Skeletal muscle tissue (tissue), 4 donors: ENCODE results near the gene SLC5A3. TPM values are rescaled to one million over a fixed set of nuclear protein-coding genes. Genes with fewer than 3 reads are reported as not detected.

Experiments
- H3K27ac ChIP-seq: one replicate; pipeline ENCODE4 v1.7.0; 2013; ENCODE audit warnings: mild to moderate bottlenecking, low read depth, low read length, inconsistent platforms
- H3K27me3 ChIP-seq, 3 donors: one replicate each; pipeline ENCODE4 v1.7.0; 2013; ENCODE audit warnings: low read length in 3 of 3; ENCODE audit not compliant: control insufficient read depth in 3 of 3, insufficient read depth in 3 of 3
- H3K36me3 ChIP-seq, 3 donors: one replicate each; pipeline ENCODE4 v1.7.0; 2013; ENCODE audit warnings: low read length in 3 of 3; ENCODE audit not compliant: control insufficient read depth in 3 of 3, insufficient read depth in 3 of 3
- H3K4me1 ChIP-seq, 3 donors: one replicate each; pipeline ENCODE4 v1.7.0; 2013; ENCODE audit warnings: low read length in 3 of 3, mild to moderate bottlenecking in 3 of 3; ENCODE audit not compliant: control insufficient read depth in 3 of 3, insufficient read depth in 3 of 3
- H3K4me3 ChIP-seq, 3 donors: one replicate each; pipeline ENCODE4 v1.7.0; 2013; ENCODE audit warnings: low read length in 3 of 3
- H3K9ac ChIP-seq, 3 donors: one replicate each; pipeline ENCODE4 v1.7.0; 2013; ENCODE audit warnings: low read length in 3 of 3, mild to moderate bottlenecking in 3 of 3, moderate library complexity in 2 of 3, low read depth in 1 of 3
- H3K9me3 ChIP-seq, 3 donors: one replicate each; pipeline ENCODE4 v1.7.0; 2013; ENCODE audit warnings: low read length in 3 of 3; ENCODE audit not compliant: control insufficient read depth in 3 of 3
- total RNA-seq: library from RNA; depleted of rRNA; stranded (reverse); fragments of >200 nt; gene quantifications from one replicate; pipeline ENCODE4 v1.2.3, GENCODE V29; 2014
- donor health status: Osteomylitis.

Gene SLC5A3
- total RNA-seq, 1 donor from 2014 or later, result 21.4 TPM

- H3K36me3 ChIP-seq, result no peaks in the 10 kb centered on the region
- H3K9ac ChIP-seq, result no peak overlapping the region
- H3K9me3 ChIP-seq, result no peaks in the 10 kb centered on the region
- no peaks in the 10 kb centered on the region for H3K27me3 ChIP-seq
- H3K27ac ChIP-seq, result no peak overlapping the region
- no peak overlapping the region for H3K4me3 ChIP-seq
- H3K4me1 ChIP-seq, result peaks cover 0 to 4% (median 0%) of the 10 kb centered on the region in 3 donors
Measured at GRCh38 chr21:34065027-34065426, 8.4 kb upstream of the SLC5A3 start.

- Histone ChIP-seq H3K36me3 (peaks cover 0 to 5% (median 0%) of the 10 kb centered on the region in 3 donors), H3K9ac (no peak overlapping the region), H3K9me3 (no peaks in the 10 kb centered on the region), H3K4me1 (peaks cover 18 to 21% (median 20%) of the 10 kb centered on the region in 3 donors), H3K4me3 (no peak overlapping the region), H3K27ac (no peak overlapping the region), H3K27me3 (no peaks in the 10 kb centered on the region)
Measured at GRCh38 chr21:34071683-34072082, 1.7 kb upstream of the SLC5A3 start.

- no peaks in the 10 kb centered on the region for H3K27me3 ChIP-seq
- peak overlapping the region; percentile 67 for H3K27ac ChIP-seq
- H3K9me3 ChIP-seq, result no peaks in the 10 kb centered on the region
- peak overlapping the region; percentile 50 to 81 (median 51) for H3K9ac ChIP-seq
- peaks cover 0 to 5% (median 0%) of the 10 kb centered on the region in 3 donors for H3K36me3 ChIP-seq
- peaks cover 20 to 28% (median 21%) of the 10 kb centered on the region in 3 donors for H3K4me1 ChIP-seq
- peak overlapping the region; percentile 48 to 72 (median 72) for H3K4me3 ChIP-seq
Measured at GRCh38 chr21:34072145-34073031, 990 bp upstream of the SLC5A3 start.

- Histone ChIP-seq H3K36me3 (peaks cover 0 to 5% (median 0%) of the 10 kb centered on the region in 3 donors), H3K4me3 (peak overlapping the region; percentile 78 to 87 (median 81)), H3K27me3 (no peaks in the 10 kb centered on the region), H3K27ac (no peak overlapping the region), H3K4me1 (peaks cover 21 to 35% (median 24%) of the 10 kb centered on the region in 3 donors), H3K9ac (peak overlapping the region; percentile 77 to 85 (median 77)), H3K9me3 (no peaks in the 10 kb centered on the region)
Measured at GRCh38 chr21:34073749-34074282, 438 bp downstream of the SLC5A3 start.

- Histone ChIP-seq H3K9ac (peak overlapping the region; percentile 65 to 85 (median 77)), H3K4me1 (peaks cover 25 to 35% (median 26%) of the 10 kb centered on the region in 3 donors), H3K27me3 (no peaks in the 10 kb centered on the region), H3K36me3 (peaks cover 0 to 5% (median 0%) of the 10 kb centered on the region in 3 donors), H3K4me3 (peak overlapping the region; percentile 76 to 87 (median 78)), H3K9me3 (no peaks in the 10 kb centered on the region), H3K27ac (no peak overlapping the region)
Measured at GRCh38 chr21:34074283-34075090, 1.1 kb downstream of the SLC5A3 start.

- no peaks in the 10 kb centered on the region for H3K9me3 ChIP-seq
- peaks cover 0 to 5% (median 0%) of the 10 kb centered on the region in 3 donors for H3K36me3 ChIP-seq
- no peaks in the 10 kb centered on the region for H3K27me3 ChIP-seq
- peaks cover 29 to 35% (median 31%) of the 10 kb centered on the region in 3 donors for H3K4me1 ChIP-seq
- peak overlapping the region in 2 of 3 donors; percentile 78 to 87 for H3K4me3 ChIP-seq
- H3K27ac ChIP-seq, result no peak overlapping the region
- peak overlapping the region in 1 of 3 donors; percentile 85 for H3K9ac ChIP-seq
Measured at GRCh38 chr21:34075091-34075425, 1.7 kb downstream of the SLC5A3 start.

GRCh38 chr21:34075760-34076660 lies 2.6 kb downstream of the SLC5A3 start:
- no peak overlapping the region for H3K9ac ChIP-seq
- peaks cover 0 to 5% (median 0%) of the 10 kb centered on the region in 3 donors for H3K36me3 ChIP-seq
- no peak overlapping the region for H3K27ac ChIP-seq
- H3K9me3 ChIP-seq, result no peaks in the 10 kb centered on the region
- peaks cover 30 to 35% (median 31%) of the 10 kb centered on the region in 3 donors for H3K4me1 ChIP-seq
- H3K4me3 ChIP-seq, result peak overlapping the region in 2 of 3 donors; percentile 22 to 87
- no peaks in the 10 kb centered on the region for H3K27me3 ChIP-seq

GRCh38 chr21:34076835-34077234 lies 3.5 kb downstream of the SLC5A3 start:
- Histone ChIP-seq H3K4me3 (peak overlapping the region in 1 of 3 donors; percentile 18), H3K4me1 (peaks cover 30 to 35% (median 31%) of the 10 kb centered on the region in 3 donors), H3K27ac (no peak overlapping the region), H3K27me3 (no peaks in the 10 kb centered on the region), H3K36me3 (peaks cover 0 to 5% (median 0%) of the 10 kb centered on the region in 3 donors), H3K9ac (no peak overlapping the region), H3K9me3 (no peaks in the 10 kb centered on the region)

- H3K36me3 ChIP-seq, result peaks cover 0 to 5% (median 0%) of the 10 kb centered on the region in 3 donors
- H3K4me1 ChIP-seq, result peaks cover 24 to 35% (median 32%) of the 10 kb centered on the region in 3 donors
- no peaks in the 10 kb centered on the region for H3K9me3 ChIP-seq
- no peak overlapping the region for H3K27ac ChIP-seq
- no peak overlapping the region for H3K4me3 ChIP-seq
- H3K27me3 ChIP-seq, result no peaks in the 10 kb centered on the region
- no peak overlapping the region for H3K9ac ChIP-seq
Measured at GRCh38 chr21:34077888-34078287, 4.5 kb downstream of the SLC5A3 start.
